Epithelial cell of prostate (primary cell): ENCODE data around the gene VASN.

ENCODE experiments used
- DNase-seq: peaks from one replicate; pipeline ENCODE4 v3.0.0-alpha.2; 2011; ENCODE audit warnings: low read depth, low spot score
- H3K27ac ChIP-seq: fragments of 450-650 bp; 2 replicates; pipeline ENCODE4 v1.5.1; 2017; ENCODE audit warnings: mild to moderate bottlenecking

The VASN gene

DNA sequence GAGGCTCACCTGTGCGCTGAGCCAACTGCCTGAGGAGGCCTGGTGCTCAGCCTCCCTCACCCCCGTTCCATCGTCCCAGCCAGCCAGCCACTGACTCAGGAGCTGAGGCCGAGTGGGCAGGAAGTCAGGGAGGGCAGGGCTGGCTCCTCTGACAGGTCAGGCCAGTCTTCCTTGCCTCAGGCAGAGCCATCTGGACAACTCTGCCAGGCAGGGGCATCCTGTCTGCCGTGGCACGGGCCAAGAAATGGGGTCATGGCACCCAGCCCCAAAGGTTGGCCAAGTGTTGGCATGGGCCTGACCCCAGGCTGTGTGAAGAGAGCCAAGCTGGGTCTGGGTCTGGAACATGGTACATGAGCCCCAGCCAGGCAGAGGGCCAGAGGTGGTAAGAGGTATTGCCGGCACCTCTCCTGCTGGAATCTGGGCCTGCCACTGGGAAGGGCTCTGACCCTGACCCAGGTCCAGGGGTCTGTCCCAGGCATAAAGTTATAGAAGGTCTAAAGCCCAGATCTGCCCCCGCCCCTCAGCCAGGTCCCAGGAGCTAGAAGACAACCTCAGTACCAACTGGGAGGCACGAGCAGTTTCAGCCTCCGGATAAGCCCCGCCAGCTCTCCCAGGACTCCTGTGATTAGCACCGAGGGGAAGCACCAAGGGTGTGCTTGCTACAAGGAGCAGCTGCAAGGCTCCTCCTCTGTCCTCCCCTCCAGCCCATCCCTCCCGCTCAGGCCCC is 2.5 kb upstream of the VASN start:
- peak; percentile 29 for DNase-seq
- H3K27ac ChIP-seq: peak overlapping the region; percentile 52

GRCh38 chr16:4370151-4370550 is 1.5 kb upstream of the VASN start:
- no peak overlapping the region for H3K27ac ChIP-seq
- no peak for DNase-seq

- H3K27ac ChIP-seq: no peak overlapping the region
- no peak for DNase-seq
Observed at GRCh38 chr16:4370570-4371356, 885 bp upstream of the VASN start.

DNA sequence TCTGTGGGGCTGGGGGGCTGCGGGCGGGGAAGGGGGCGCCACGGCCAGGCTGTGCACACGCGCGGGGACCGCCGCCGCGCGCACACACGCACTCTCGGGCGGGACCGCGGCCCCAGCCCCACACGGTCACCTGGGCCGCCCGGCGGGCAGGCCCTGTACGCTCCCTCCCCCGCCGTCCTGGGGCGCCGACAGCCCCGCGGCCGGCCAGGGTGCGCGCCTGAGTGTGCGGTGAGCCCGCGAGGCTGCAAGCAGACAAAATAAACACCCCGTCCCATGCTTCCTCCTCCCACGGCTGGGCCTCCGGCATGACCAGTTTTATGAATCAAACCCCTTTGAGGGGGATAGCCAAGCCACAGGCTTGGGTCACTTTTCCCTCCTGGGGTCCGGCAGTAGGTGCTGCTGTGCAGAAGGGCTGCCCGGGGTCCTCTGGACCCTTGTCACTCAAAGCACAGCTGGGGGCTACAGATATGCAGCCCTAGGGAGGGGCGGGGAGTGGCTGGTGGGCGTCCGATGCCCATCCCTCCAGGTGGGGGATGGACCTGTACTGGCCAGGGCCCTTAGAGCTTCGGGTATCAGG is 441 bp downstream of the VASN start:
- no peak for DNase-seq
- H3K27ac ChIP-seq: peak overlapping the region; percentile 82

- H3K27ac ChIP-seq: peak overlapping the region; percentile 82
- DNase-seq: no peak
Observed at GRCh38 chr16:4372578-4373355, 1.1 kb downstream of the VASN start.

GRCh38 chr16:4373356-4373908 is 1.8 kb downstream of the VASN start:
- peak overlapping the region; percentile 82 for H3K27ac ChIP-seq
- no peak for DNase-seq

DNA sequence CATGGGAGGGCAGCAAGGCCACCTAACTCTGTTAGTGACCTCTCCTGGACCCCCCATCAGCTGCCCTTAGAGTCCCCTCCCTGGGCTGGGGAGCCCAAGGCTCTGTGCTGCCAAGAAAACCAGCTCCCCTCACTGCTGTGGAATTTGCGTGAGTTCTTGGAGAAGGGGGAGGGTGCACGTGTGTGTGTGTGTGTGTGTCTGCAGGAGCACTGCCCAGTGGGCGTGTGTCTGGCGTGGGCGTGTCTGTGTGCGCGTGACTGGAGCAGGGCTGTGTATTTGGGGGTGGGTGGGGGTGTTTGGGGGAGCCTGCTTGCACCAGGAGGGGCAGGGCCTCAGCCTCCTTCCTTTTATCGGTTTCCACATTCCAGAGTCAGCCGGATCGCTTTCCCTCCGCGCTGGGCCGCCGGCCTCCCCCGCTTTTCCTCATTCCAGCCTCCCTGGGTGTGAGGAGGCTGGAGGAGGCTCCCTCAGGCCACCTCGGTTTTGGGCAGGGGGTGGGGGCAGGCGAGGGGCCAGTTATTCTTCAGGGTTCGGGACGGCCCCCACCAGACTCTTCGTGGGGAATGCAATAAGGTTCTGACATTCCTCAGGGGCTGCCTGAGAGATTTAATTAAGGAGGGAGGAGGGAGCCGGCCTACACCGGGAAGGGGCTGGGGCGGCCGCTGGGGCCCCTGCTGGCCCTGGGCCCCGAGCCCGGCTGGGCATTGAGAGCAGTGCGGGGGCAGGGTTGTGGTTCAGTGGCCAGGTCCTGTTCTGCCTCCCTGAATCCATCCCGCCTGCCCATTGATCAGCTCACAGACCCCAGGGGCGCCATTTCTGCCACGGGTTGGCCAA is 2.5 kb downstream of the VASN start:
- peak; percentile 53 for DNase-seq
- peak overlapping the region; percentile 82 for H3K27ac ChIP-seq

- no peak for DNase-seq
- H3K27ac ChIP-seq: peak overlapping the region; percentile 82
Observed at GRCh38 chr16:4375717-4376116, 4.1 kb downstream of the VASN start.

DNA sequence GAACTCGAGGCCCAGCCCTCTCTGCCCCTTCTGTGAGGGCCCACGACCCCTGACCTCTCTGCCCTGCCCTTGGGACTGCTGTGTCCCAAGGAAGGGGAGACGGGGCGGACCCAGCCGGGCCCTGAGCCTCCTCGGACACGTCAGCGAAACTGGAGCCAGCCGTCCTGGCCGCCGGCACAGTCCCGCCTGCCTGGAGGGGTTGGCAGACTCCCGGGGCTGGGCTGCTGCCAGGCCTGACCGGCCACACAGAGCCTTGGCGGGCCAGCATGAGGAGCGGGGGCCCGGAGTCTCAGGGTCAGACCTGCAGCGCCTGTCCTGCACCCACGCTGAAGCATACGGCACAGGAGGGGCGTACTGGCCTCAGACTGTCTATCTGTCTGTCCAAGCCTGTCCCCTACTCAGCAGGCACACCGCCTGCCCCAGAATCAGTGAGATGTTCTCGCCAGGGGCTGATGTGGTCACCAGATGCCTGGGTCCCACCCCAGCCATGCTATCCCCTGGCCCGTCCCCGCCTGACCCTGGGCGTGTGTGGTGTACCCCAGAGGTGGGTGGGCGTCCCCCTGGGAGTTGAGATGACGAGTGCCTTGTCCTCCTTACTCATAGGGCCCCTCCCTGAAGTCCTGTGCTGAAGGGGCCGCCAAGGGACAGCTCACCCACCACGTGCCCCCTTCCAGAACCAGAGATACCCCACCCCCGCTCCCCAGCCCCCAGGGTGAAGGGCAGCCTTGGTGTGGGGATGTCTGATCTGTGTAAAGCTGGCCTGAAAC is 4.7 kb downstream of the VASN start:
- no peak for DNase-seq
- peak overlapping the region; percentile 82 for H3K27ac ChIP-seq

GRCh38 chr16:4376893-4377572 is 5.4 kb downstream of the VASN start:
- DNase-seq: no peak
- no peak overlapping the region for H3K27ac ChIP-seq

GRCh38 chr16:4377573-4378154 is 6.0 kb downstream of the VASN start:
- DNase-seq: no peak
- no peak overlapping the region for H3K27ac ChIP-seq

GRCh38 chr16:4378161-4378666 is 6.6 kb downstream of the VASN start:
- no peak for DNase-seq
- no peak overlapping the region for H3K27ac ChIP-seq

DNA sequence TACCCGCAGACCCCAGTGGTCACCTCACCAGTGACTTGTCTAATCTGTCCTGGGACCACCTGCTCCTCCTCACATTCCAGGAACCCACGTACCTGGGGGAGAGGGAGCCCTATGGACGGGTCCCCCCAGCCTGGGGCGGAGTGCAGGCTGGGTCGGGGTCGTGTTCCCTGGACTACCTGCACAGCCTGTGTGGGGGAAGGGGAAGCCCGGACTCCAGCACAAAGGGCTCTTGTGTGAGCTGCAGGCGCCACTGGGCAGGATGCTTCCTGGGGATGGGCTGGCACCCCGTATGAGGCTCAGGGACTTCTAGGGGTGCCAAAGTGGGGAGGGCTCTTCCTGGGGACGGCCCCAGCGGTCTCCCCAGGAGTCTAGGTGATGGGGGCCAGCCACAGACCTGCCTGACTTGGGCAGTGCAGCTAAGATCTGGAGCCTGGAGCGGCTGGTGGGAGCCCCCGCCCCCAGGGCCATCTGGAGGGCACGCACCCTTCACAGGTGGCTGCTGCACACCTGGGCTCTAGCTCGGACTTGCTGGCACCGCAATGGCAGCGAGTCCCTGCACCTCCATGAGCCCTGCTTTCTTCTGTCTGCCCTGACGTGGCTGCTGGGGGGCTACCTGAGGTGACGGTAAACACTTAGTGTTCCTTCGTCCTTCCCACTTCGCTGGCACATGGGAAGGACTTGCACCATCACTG is 7.5 kb downstream of the VASN start:
- no peak overlapping the region for H3K27ac ChIP-seq
- no peak for DNase-seq

DNA sequence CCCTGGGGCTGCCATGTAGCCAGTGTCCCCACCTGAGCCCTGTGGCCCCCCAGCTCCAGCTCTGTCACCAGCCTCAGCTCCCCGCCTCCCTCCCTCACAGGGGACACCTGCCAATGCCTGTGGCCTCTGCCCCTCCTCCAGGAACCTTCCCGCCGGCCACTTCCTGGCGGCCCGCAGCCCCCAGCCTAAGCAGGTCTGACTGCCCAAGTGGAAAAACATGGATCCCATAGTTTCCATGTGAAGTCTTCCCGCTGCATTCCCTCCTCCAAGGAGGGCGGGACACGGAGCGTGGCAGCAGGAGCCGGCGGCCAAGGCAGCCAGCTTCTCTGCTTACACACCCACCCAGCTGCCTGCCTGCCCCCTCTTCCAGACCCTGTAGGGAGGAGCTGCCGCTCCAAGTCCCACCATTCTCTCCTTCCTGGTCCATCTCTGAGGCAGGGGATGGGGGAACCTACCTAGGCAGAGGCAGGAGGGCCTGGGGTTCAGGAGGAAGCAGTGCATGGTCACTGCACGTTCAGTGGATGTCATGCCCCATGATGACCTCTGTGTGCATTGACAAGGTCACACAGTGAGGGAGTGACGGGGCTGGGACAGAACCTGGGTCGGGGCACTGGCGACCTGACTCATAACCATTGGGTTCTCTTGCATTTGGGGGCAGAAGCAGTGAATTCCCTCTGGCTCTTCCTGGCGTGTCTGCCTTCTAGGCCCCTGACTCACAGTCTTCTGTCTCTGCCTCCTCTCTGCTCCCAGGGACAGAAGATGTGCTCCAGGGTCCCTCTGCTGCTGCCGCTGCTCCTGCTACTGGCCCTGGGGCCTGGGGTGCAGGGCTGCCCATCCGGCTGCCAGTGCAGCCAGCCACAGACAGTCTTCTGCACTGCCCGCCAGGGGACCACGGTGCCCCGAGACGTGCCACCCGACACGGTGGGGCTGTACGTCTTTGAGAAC is 8.7 kb downstream of the VASN start:
- H3K27ac ChIP-seq: no peak overlapping the region
- DNase-seq: no peak

GRCh38 chr16:4381072-4381934 is 9.7 kb downstream of the VASN start:
- no peak for DNase-seq
- no peak overlapping the region for H3K27ac ChIP-seq
